GM18505 (cell line): ENCODE results near the gene TBX6.
"Not testable (repeated sequence)": the region's sequence is repeated elsewhere in the genome, so short reads cannot be mapped to it uniquely, and the experiment has no call there.

Experiments used
- ATAC-seq: cut with Tn5 transposase; IDR thresholded peaks from one replicate; pipeline ENCODE4 v1.9.1; 2021; ENCODE audit not compliant: unreplicated experiment
- POLR2A ChIP-seq: IDR thresholded peaks from 4 replicates; pipeline ENCODE4 v1.6.1; 2011; ENCODE audit warnings: borderline replicate concordance; ENCODE audit not compliant: insufficient read depth, insufficient read length; ENCODE audit errors: extremely low read depth

TBX6 gene

DNA sequence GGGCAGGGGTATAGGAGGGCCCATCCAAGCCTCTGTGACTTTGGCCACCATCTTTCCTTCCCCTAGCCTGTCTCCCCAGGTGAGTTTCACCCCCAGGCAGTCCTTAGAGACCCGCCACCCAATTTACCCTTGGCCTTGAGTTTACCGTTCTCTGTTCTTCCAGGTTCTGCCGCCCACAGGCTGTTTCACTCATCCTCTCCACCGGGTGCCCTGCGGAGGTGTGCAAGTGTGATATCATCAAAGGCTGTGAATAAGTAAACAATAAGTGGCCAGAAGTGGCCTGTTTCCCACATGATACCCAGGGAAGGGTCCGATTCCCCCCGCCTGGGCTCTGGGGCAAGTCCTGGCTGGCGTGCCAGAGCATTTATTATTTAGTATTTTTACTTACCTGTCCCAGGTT is 45.5 kb downstream of the TBX6 start:
- no peak for ATAC-seq
- no peak for TF ChIP-seq POLR2A

DNA sequence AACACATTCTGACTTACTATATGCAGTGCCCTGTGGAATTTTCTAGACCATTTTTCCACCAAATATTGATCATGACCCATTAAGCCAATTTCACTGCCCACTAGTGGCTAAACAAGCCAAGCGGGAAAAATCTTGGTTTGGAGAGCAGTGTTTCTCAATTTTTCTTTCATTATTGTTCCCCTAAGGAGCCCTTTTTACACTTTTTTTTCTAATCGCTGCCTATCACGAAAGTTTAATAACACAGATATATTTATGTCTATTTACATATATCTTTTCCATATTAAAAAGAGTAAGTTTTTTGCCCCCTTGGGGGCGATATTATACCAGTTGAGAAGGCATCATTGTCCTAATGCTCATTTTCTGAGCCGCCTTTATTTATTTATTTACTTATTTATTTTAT is 49.9 kb downstream of the TBX6 start:
- TF ChIP-seq POLR2A, result no peak
- no peak for ATAC-seq

DNA sequence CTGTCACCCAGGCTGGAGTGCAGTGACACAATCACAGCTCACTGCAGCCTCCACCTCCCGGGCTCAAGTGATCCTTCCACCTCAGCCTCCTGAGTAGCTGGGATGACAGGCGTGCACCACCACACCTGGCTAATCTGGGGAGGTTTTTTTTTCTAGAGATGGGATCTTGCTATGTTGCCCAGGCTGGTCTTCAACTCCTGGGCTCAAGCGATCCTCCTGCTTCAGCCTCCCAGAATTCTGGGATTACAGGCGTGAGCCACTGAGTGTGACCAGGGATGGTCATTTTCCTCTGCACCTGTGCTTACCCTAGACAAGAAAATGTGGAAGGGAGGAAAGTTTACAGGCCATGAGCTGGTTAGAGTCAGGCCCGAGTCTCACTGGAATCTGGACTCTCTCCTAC is 51.0 kb downstream of the TBX6 start:
- not testable (repeated sequence) for ATAC-seq

DNA sequence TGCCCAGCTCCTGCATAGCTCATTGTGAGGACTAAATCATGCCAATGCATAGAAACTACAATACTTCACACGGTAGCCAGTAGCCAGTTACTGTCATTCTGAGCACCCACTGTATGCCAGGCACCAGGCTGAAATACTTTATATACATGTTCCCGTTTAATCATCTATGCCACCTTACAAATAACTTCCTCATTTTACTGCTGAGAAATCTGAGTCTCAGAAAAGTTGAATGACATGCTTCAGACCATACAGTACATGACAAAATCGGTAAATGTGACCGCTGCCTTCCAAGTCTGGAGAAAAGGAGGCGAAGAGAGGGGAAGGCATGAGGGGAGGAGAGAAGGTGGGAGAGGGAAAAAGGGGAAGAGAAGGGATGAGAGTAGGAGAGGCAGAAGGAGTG is 51.5 kb downstream of the TBX6 start:
- no peak for ATAC-seq
- no peak for TF ChIP-seq POLR2A
